Spinal cord (tissue), 10 donors: ENCODE data around the gene TMEM74B. TPM values are rescaled to one million over a fixed set of nuclear protein-coding genes. Genes with fewer than 3 reads are reported as not detected.
"Not testable (repeated sequence)": the region's sequence is repeated elsewhere in the genome, so short reads cannot be mapped to it uniquely, and the experiment has no call there.

Experiments
- DNase-seq, 6 donors: peaks; one replicate each; pipeline versions ENCODE4 v3.0.0 to v3.0.0-alpha.2; 2013 to 2015; ENCODE audit warnings: low spot score in 6 of 6, low read depth in 4 of 6
- H3K27ac ChIP-seq: one replicate; pipeline ENCODE4 v1.5.1; 2013; ENCODE audit warnings: low read depth, low read length, control low read depth
- H3K27me3 ChIP-seq: one replicate; pipeline ENCODE4 v1.6.1; 2013; ENCODE audit warnings: low read length; ENCODE audit not compliant: control insufficient read depth, insufficient read depth
- H3K36me3 ChIP-seq: one replicate; pipeline ENCODE4 v1.6.1; 2013; ENCODE audit warnings: low read length; ENCODE audit not compliant: control insufficient read depth, insufficient read depth
- H3K4me1 ChIP-seq: one replicate; pipeline ENCODE4 v1.6.1; 2013; ENCODE audit warnings: low read length; ENCODE audit not compliant: control insufficient read depth, insufficient read depth
- H3K4me3 ChIP-seq: one replicate; pipeline ENCODE4 v1.5.1; 2013; ENCODE audit warnings: low read depth, low read length, control low read depth
- H3K9me3 ChIP-seq: one replicate; pipeline ENCODE4 v1.6.1; 2013; ENCODE audit warnings: low read length; ENCODE audit not compliant: control insufficient read depth, insufficient read depth
- WGBS: methylation state at CpG from one replicate; pipeline ENCODE4 v1.1.5; 2013; ENCODE audit warnings: missing lambda C conversion rate; ENCODE audit not compliant: insufficient coverage; 5-methylcytosine and 5-hydroxymethylcytosine counted together
- polyA plus RNA-seq, 2 donors: library from polyadenylated mRNA; unstranded; fragments of 120-200 nt; gene quantifications; one replicate each; pipeline ENCODE4 v1.2.1, GENCODE V29; 2013; ENCODE audit not compliant: insufficient read length in 2 of 2
- total RNA-seq, 2 donors: library from RNA; depleted of rRNA in 1 of 2; stranded (reverse); fragments of 120-200 nt in 1 of 2; fragments of >200 nt in 1 of 2; gene quantifications; one replicate each; pipeline versions ENCODE4 v1.2.3 to v1.2.4, GENCODE V29; 2013 to 2014
- donor health status: healthy.

Gene TMEM74B
- total and polyA plus RNA-seq, 4 donors, result 6.2 to 44.2 (median 23.1) TPM

DNA sequence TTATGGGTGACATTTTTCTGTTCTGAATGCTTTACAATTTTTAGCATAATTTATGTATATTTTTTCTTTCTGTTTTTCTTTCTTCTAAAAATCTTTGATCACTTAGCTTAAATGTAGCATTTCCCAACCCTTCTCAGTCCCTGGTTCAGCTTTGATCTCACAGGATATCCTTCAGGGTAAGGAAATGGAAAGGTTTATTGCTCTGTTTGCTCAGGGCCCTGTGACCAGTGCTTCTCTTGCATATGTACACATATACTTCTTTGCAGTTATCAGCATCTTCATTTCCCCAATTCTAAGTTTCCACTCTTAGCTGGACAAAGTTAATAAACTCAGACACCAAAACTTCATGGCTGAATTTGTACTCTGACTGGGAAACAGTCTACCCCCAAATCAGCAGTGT, 30.6 kb downstream of the TMEM74B start:
- Histone ChIP-seq H3K27me3 (no peaks in the 10 kb centered on the region), H3K4me3 (no peak overlapping the region), H3K4me1 (no peaks in the 10 kb centered on the region), H3K9me3 (peaks cover 2% of the 10 kb centered on the region), H3K27ac (no peak overlapping the region), H3K36me3 (peaks cover 12% of the 10 kb centered on the region)
- no peak for DNase-seq

DNA sequence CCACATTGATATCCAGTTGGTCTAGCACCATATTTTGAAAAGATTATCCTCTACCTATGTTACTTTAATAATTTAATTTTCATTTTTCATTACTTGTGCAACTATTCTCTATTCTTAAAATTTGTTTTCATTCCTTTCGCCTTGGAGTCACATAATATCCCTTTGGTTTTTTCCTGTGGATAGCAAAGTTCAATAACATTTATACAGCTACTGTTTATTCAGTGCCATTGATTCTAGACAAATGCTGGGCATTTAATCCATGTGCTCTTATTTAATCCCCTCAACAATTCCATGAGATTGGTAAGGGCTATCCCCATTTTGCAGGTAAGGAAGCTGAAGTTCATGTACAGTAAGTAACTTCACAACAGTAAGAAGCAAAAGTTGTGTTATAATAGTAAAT, 33.8 kb downstream of the TMEM74B start:
- peaks cover 2% of the 10 kb centered on the region for H3K9me3 ChIP-seq
- no peaks in the 10 kb centered on the region for H3K4me1 ChIP-seq
- DNase-seq, result no peak
- no peaks in the 10 kb centered on the region for H3K27me3 ChIP-seq
- no peak overlapping the region for H3K27ac ChIP-seq
- peaks cover 19% of the 10 kb centered on the region for H3K36me3 ChIP-seq
- no peak overlapping the region for H3K4me3 ChIP-seq
- WGBS, result no CpG with 5 or more reads among the region's 1 CpG

DNA sequence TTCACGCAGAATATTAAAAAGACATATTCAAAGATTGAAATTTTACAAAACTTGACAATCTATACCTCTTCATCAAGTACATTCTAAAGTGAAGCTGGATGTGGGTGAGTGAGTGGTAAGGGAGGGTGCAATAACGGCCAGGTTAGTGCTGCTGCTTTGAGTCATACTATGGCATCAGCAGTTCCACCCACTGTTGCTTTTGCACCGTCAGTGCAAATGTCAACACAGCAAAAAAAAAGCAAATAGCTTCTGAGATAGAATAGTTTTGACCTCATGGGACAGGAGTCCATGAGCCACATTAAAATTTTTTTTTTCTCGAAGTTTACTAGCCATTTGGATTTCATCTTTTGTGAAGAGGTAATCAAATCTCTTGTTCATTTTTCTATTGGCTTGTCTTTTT, 34.6 kb downstream of the TMEM74B start:
- peaks cover 17% of the 10 kb centered on the region for H3K36me3 ChIP-seq
- no CpG with 5 or more reads among the region's 4 CpGs for WGBS
- H3K9me3 ChIP-seq, result peaks cover 2% of the 10 kb centered on the region
- DNase-seq, result no peak
- no peak overlapping the region for H3K4me3 ChIP-seq
- H3K27ac ChIP-seq, result no peak overlapping the region
- H3K4me1 ChIP-seq, result no peaks in the 10 kb centered on the region
- H3K27me3 ChIP-seq, result no peaks in the 10 kb centered on the region

DNA sequence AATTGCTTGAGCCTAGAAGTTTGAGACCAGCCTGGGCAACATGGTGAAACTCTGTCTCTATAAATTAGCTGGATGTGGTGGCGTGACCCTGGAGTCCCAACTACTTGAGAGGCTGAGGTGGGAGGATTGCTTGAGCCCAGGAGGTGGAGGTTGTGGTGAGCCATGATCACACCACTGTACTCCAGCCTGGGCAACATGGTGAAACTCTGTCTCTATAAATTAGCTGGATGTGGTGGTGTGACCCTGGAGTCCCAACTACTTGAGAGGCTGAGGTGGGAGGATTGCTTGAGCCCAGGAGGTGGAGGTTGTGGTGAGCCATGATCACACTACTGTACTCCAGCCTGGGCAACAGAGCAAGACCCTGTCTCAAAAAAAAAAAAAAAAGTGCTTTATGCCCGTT, 35.0 kb downstream of the TMEM74B start:
- not testable (repeated sequence) for H3K27ac ChIP-seq, DNase-seq, H3K27me3 ChIP-seq, H3K4me3 ChIP-seq, H3K9me3 ChIP-seq, H3K4me1 ChIP-seq
- no CpG with 5 or more reads among the region's 2 CpGs for WGBS
- peaks cover 15% of the 10 kb centered on the region for H3K36me3 ChIP-seq

DNA sequence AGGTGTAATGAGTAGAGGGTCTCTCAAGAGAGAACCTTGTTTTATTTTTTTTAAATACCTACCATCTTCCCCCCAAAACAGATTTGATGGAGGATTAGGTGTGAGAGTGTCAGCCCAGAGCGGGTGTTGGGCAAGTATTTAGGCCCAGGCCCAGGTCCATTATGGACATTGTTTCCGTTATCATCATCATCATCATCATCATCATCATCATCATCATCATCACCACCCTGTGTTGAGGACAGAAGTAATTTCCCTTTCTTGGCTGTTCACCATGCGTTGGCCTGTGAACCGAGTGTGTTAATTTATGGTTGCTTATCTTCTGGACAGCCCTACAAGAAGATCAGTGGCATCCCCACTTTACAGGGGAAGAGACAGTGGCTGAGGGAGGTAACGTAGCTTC, 37.8 kb downstream of the TMEM74B start:
- Histone ChIP-seq H3K36me3 (peaks cover 13% of the 10 kb centered on the region), H3K27me3 (no peaks in the 10 kb centered on the region), H3K4me3 (no peak overlapping the region), H3K4me1 (no peaks in the 10 kb centered on the region), H3K27ac (no peak overlapping the region), H3K9me3 (no peaks in the 10 kb centered on the region)
- WGBS, result 89% methylated on average over 3 of the region's 5 CpGs
- DNase-seq, result no peak

DNA sequence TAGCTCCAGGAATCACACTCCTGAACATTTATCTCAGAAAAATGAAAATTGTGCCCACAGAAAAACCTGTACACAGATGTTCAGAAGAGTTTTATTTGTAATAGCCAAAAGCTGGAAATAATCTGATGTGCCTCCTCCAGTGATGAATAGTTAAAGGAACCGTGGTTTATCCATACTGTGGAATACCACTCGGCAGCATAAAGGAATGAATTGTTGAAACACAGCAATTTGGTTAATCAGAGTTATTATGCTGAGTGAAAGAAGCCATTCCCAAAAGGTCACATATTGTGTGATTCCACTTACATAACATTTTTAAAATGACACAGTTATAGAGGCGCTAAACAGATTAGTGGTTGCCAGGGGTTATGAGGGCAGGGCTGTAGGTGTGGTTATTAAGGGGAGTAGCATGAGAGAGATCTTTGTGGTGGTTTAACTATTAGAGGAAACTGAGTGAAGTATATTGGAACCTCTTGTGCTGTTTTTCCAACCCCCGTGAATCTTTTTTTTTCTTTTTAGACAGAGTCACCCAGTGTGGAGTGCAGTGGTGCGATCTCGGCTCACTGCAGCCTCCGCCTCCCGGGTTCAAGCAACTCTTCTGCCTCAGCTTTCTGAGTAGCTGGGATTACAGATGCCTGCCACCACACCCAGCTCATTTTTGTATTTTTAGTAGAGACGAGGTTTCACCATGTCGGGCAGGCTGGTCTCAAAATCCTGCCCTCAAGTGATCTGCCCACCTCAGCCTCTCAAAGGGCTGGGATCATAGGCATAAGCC, 40.2 kb downstream of the TMEM74B start:
- 95% methylated on average over 3 of the region's 10 CpGs for WGBS
- no peak overlapping the region for H3K27ac ChIP-seq
- no peaks in the 10 kb centered on the region for H3K4me1 ChIP-seq
- no peaks in the 10 kb centered on the region for H3K27me3 ChIP-seq
- no peak for DNase-seq
- H3K36me3 ChIP-seq, result peaks cover 15% of the 10 kb centered on the region
- no peaks in the 10 kb centered on the region for H3K9me3 ChIP-seq
- no peak overlapping the region for H3K4me3 ChIP-seq

DNA sequence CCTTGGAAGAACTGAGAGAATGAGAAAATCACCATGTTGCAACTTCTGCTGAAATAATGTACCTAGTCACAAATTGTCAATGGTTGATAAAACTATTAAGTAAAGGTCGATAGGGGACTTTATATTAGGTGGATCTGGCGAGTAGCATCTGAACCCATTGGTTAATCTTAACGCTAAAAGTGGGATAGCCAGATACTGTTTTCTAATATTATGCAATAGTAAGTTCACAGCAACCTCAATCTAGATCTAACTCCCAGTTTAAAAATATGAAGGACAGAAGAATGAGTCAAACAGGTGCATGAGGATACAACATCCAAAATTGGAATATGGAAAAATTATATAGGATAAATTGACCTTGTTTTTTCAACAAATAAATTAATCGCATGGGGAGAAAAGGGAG, 47.5 kb downstream of the TMEM74B start:
- Histone ChIP-seq H3K9me3 (no peaks in the 10 kb centered on the region), H3K27me3 (no peaks in the 10 kb centered on the region), H3K36me3 (peaks cover 35% of the 10 kb centered on the region), H3K27ac (no peak overlapping the region), H3K4me1 (no peaks in the 10 kb centered on the region), H3K4me3 (no peak overlapping the region)
- DNase-seq, result no peak
- WGBS, result no CpG with 5 or more reads among the region's 4 CpGs

DNA sequence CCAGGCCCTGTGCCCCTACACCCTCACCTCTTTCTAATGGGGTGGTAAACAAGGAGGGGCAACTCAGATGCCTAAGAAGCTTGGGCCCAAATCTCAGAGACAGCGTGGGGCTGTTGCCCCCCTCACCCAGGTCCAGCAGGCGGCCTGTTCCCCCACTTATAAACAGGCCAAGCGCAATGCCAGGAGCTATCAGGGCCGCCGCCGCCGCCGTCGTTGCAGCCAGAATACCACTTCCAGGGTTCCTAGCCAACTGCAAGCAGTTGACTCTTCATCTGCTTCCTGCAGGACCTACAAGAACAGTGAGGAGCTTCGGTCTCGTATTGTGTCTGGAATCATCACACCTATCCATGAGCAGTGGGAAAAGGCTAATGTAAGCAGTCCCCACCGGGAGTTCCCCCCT, 49.9 kb downstream of the TMEM74B start:
- no peak for DNase-seq
- 96% methylated on average over 12 of the region's 12 CpGs for WGBS
- Histone ChIP-seq H3K9me3 (no peaks in the 10 kb centered on the region), H3K4me1 (no peaks in the 10 kb centered on the region), H3K4me3 (no peak overlapping the region), H3K36me3 (peaks cover 42% of the 10 kb centered on the region), H3K27me3 (no peaks in the 10 kb centered on the region), H3K27ac (no peak overlapping the region)

DNA sequence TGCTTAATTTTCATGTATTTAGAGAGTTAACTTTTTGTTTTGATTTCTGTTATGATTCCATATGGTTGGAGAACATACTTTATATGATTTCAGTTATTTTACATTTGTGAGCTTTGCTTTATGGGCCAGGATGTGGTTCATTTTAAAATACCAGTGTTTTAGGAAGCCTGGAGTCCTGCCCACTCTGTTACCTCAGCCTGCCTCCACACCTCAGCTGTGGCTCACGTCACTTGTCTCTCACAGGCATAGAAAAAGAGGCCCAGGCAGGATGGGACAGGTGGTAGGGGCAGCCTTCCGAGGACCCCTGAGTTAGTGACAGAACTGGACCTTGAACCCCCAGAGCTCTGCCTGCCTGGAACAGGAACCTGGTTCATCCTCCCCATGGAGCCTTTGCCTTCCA, 50.4 kb downstream of the TMEM74B start:
- Histone ChIP-seq H3K9me3 (no peaks in the 10 kb centered on the region), H3K4me1 (no peaks in the 10 kb centered on the region), H3K27me3 (no peaks in the 10 kb centered on the region), H3K36me3 (peaks cover 43% of the 10 kb centered on the region), H3K27ac (no peak overlapping the region), H3K4me3 (no peak overlapping the region)
- no peak for DNase-seq
- WGBS, result 100% methylated on average over 2 of the region's 2 CpGs

DNA sequence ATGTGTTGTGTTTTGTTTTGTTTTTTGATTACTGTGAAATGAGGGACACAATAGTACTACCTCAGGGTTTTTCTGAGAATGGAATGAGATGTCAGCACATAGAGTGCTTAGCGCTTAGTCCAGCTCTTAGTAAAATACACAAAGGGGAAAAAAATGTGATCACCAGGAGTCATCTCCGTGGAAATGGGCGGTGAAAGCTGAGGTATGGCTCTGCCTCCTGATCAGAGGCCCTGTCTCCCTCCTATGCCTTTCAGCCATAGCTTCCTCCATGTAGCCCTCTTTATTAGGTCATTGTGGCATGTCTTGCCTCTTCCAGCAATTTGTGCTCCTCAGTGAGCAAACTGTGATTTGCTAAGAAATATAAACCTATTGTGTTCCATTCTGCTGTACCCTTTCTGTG, 53.4 kb downstream of the TMEM74B start:
- Histone ChIP-seq H3K4me1 (no peaks in the 10 kb centered on the region), H3K27me3 (no peaks in the 10 kb centered on the region), H3K9me3 (no peaks in the 10 kb centered on the region), H3K4me3 (no peak overlapping the region), H3K27ac (no peak overlapping the region), H3K36me3 (peaks cover 52% of the 10 kb centered on the region)
- no peak for DNase-seq
- 38% methylated on average over 3 of the region's 3 CpGs for whole genome bisulfite sequencing
